Kidney (tissue), 14 donors: ENCODE measurements around the gene RAET1L. TPM values are rescaled to one million over a fixed set of nuclear protein-coding genes. Genes with fewer than 3 reads are reported as not detected.
A peak's percentile ranks its signal among the peaks of the same experiment; 100 is the strongest.

Experiments
- DNase-seq, 5 donors: peaks; one replicate each; pipeline ENCODE4 v3.0.0-alpha.2; 2013 to 2020
- FAIRE-seq: peaks from 2 replicates; lab custom pipeline; 2012; peaks lifted over from hg19 to GRCh38; lab: Jason Lieb, UNC
- H3K27ac ChIP-seq, 2 donors: one replicate each; pipeline ENCODE4 v1.7.0; 2013; ENCODE audit warnings: low read depth in 2 of 2, low read length in 2 of 2, inconsistent platforms in 1 of 2
- H3K27me3 ChIP-seq: one replicate; pipeline ENCODE4 v1.7.1; 2013; ENCODE audit warnings: low read length, inconsistent platforms; ENCODE audit not compliant: control insufficient read depth, insufficient read depth
- H3K36me3 ChIP-seq, 3 donors: one replicate each; pipeline versions ENCODE4 v1.7.0 to v1.7.1; 2013; ENCODE audit warnings: low read length in 3 of 3, control low read depth in 1 of 3, inconsistent platforms in 1 of 3; ENCODE audit not compliant: insufficient read depth in 3 of 3, control insufficient read depth in 2 of 3
- H3K4me1 ChIP-seq, 3 donors: one replicate each; pipeline versions ENCODE4 v1.7.0 to v1.7.1; 2013; ENCODE audit warnings: low read length in 3 of 3, inconsistent platforms in 1 of 3, low read depth in 1 of 3; ENCODE audit not compliant: control insufficient read depth in 2 of 3, insufficient read depth in 2 of 3
- H3K4me3 ChIP-seq, 3 donors: one replicate each; pipeline versions ENCODE4 v1.7.0 to v1.8.1; 2013; ENCODE audit warnings: low read length in 3 of 3, control low read depth in 1 of 3, inconsistent platforms in 1 of 3
- H3K9ac ChIP-seq, 3 donors: one replicate each; pipeline versions ENCODE4 v1.7.0 to v1.7.1; 2013; ENCODE audit warnings: low read length in 3 of 3, control low read depth in 1 of 3, inconsistent platforms in 1 of 3
- H3K9me3 ChIP-seq, 3 donors: one replicate each; pipeline versions ENCODE4 v1.7.0 to v1.7.1; 2013; ENCODE audit warnings: low read length in 3 of 3, control low read depth in 1 of 3, inconsistent platforms in 1 of 3; ENCODE audit not compliant: control insufficient read depth in 2 of 3, insufficient read depth in 1 of 3
- intact Hi-C: fragments of 100-400 bp; cut with DNase I; formaldehyde crosslinking; loops from one replicate; pipeline ENCODE4 v1.11.1; 2022
- polyA plus RNA-seq: library from polyadenylated mRNA; stranded (reverse); fragments of 350-450 nt; fragmentation: Illumina TruSeq; extraction: RNeasy Lipid Tissue Mini Kit (QIAGEN cat#74804); gene quantifications from one replicate; pipeline ENCODE4 v1.2.3, GENCODE V29; 2014; ENCODE audit warnings: low read depth, low replicate concordance; ENCODE audit not compliant: insufficient read depth
- total RNA-seq: library from RNA; stranded (reverse); fragmentation: NEBNext Ultra II Directional; extraction: Animal tissue kit (Norgen Biotek cat#: 25700); gene quantifications from one replicate; pipeline ENCODE4 v1.2.1, GENCODE V29; 2021
- TF ChIP-seq, protein P1 (sequence below): IDR thresholded peaks from 3 replicates; pipeline ENCODE4 v1.5.1; 2012; ENCODE audit warnings: mild to moderate bottlenecking, moderate library complexity, borderline replicate concordance; ENCODE audit not compliant: insufficient read depth; ENCODE audit errors: extremely low read depth
- donor health status: control.
- donor health status: control.
- donor health status: control.
- donor health status: control.
- donor health status: control.
- donor health status: DM: yes; HTN: yes; CAD: no.
- donor health status: Normal renal cell carcinoma (clear cell type).

RAET1L gene
- total and polyA plus RNA-seq, 2 donors from 2014 or later = 3.3 TPM; not detected in 1

GRCh38 chr6:150028799-150029198 lies 3.5 kb upstream of the RAET1L start:
- Histone ChIP-seq H3K4me3 (no peak overlapping the region), H3K36me3 (no peaks in the 10 kb centered on the region), H3K4me1 (peaks cover 0 to 5% (median 0%) of the 10 kb centered on the region in 3 donors), H3K27me3 (peaks cover 22% of the 10 kb centered on the region), H3K9me3 (no peaks in the 10 kb centered on the region), H3K9ac (no peak overlapping the region), H3K27ac (no peak overlapping the region)
- intact Hi-C loops = no loop called here
- FAIRE-seq (no peak), DNase-seq (no peak)
- TF ChIP-seq, protein P1, sequence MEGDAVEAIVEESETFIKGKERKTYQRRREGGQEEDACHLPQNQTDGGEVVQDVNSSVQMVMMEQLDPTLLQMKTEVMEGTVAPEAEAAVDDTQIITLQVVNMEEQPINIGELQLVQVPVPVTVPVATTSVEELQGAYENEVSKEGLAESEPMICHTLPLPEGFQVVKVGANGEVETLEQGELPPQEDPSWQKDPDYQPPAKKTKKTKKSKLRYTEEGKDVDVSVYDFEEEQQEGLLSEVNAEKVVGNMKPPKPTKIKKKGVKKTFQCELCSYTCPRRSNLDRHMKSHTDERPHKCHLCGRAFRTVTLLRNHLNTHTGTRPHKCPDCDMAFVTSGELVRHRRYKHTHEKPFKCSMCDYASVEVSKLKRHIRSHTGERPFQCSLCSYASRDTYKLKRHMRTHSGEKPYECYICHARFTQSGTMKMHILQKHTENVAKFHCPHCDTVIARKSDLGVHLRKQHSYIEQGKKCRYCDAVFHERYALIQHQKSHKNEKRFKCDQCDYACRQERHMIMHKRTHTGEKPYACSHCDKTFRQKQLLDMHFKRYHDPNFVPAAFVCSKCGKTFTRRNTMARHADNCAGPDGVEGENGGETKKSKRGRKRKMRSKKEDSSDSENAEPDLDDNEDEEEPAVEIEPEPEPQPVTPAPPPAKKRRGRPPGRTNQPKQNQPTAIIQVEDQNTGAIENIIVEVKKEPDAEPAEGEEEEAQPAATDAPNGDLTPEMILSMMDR = no peak

DNA sequence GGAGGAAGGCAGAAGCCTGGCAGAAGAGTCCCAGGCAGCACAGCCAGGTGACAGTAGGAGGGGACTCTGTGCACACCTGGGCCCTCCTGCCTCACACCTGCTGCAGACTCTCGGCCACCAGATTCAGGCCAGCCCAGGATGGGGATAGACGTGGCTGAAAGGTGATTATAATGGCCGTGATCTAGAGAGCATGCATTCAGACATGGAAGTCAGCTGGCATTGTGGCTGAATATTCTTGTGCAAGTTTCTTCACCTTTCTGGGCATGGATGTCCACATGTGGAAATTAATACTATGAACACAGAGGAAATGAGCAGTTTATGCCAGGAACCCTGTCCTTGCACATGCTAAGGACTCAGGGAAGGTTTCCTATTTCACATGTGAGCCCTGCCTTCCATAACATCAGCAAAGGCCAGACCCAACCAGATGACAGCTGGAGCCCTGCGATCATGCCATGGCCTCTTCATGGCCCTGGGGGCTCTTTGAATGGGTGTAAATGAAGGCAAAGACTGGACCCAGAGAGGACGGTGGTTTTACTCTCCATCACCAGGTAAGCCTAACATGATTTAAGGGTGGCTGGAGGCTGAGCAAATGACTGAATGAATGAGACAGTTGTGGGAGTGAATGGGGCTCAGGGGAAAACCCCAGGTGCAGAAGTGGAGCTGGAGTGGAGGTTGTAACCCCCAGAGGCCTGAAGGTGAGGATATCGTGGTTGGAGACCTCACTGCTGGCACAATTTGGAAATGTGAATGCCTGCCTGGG lies 2.7 kb upstream of the RAET1L start:
- Histone ChIP-seq H3K9me3 (no peaks in the 10 kb centered on the region), H3K36me3 (no peaks in the 10 kb centered on the region), H3K4me1 (peaks cover 0 to 5% (median 0%) of the 10 kb centered on the region in 3 donors), H3K27me3 (peaks cover 22% of the 10 kb centered on the region), H3K27ac (no peak overlapping the region), H3K4me3 (no peak overlapping the region), H3K9ac (no peak overlapping the region)
- intact Hi-C loops = no loop called here
- TF ChIP-seq, protein P1 = no peak
- DNase-seq = no peak
- FAIRE-seq = no peak

DNA sequence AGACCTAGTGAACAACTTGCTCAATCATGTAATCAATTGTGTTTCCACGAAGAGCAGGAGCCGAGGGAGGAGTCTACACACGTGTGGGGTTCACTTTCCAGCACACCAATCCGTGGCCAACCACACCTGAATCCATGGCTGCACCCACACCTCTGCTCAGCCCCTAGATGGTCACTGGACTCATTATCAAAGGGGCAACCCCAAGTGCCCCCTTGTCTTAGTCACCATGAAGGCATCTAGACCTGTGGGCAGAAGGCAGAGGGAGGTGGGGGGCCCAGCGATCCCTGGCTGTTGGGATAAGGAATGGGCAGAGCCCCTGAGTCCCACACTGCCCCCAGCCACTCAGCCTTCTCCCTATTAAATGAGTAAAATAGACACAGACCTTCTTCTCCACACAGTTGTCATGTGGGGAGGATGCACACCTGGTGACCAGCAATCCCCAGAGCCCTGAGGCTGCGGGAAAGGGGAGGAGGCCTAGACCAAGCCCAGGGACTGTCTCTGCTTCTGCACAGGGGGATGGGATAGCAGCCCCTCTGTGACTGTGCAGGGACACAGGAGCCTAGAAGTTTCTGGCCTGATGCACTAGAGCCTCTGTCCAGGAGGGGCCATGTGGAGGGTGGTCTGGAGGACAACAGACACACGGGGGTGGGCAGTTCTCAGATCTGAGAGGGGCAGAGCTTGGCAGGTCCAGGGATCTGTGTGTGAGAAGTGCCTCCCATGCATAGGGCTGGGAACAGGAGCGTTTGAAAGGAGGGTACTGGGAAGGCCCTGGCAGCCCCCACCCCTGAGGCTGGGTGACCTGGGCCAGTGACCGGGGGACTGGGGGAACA lies 1.9 kb upstream of the RAET1L start:
- TF ChIP-seq, protein P1 = no peak
- FAIRE-seq (no peak), DNase-seq (peak in 1 of 5 donors; percentile 30)
- no peaks in the 10 kb centered on the region for H3K36me3 ChIP-seq
- intact Hi-C loops = no loop called here
- H3K4me3 ChIP-seq = no peak overlapping the region
- H3K4me1 ChIP-seq = peaks cover 0 to 5% (median 0%) of the 10 kb centered on the region in 3 donors
- H3K9me3 ChIP-seq = no peaks in the 10 kb centered on the region
- H3K9ac ChIP-seq = no peak overlapping the region
- H3K27ac ChIP-seq = no peak overlapping the region
- peaks cover 22% of the 10 kb centered on the region for H3K27me3 ChIP-seq
